GM21423 (cell line): ENCODE data around the gene CPSF4.

ENCODE experiments used
- ATAC-seq: cut with Tn5 transposase; IDR thresholded peaks from one replicate; pipeline ENCODE4 v1.9.1; 2021; ENCODE audit warnings: mild to moderate bottlenecking, moderate library complexity; ENCODE audit not compliant: unreplicated experiment

The CPSF4 gene

DNA sequence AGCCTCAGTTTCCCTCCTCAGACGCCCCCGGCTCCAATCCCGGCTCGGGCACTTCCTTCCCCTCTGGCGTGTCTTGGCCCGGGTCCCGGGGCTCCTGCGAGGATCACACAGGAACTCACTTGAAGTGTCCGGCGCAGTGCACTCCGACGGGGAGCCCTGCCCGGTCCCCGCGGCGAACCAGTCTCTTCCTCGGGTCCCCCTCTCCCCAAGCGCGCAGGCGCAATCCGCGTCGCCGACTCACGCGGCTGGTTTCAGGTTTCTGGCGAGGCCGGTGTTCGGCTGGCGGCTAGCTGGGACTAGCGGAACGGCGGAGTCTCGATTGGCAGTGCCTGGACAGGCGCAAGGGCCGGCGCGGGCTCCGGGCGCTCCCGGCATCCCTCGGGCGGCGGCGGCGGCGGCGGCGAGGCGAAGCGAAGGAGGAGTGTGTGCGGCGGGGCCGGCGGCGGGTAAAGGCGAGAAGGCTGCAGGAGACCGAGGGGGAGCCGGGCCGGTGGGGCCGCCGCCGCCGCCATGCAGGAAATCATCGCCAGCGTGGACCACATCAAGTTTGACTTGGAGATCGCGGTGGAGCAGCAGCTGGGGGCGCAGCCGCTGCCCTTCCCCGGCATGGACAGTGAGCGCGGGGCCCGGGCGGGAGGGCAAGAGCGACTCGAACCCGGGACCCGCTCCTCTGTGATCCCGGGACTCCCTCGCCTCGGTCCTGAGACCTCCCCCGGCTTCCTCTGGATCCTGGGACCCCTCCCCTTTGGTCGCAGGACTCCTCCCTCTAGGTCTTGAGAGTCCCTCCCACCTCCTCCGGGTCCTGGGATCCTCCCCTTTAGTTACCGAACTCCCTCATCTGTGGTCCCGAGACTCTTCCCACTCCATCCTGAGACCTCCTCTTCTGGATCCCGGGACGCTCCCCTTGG, at the start of gene CPSF4, which contains the start of gene PTCD1:
Gene CPSF4, plus strand, starts transcription at position 371 of the 908 bp plus-strand sequence. Its CDS starts 140 bp downstream, at position 511.
Gene PTCD1, minus strand, starts transcription at position 226 of the 908 bp plus-strand sequence. CDS start 3,556 bp downstream, outside the sequence.
- peak; percentile 92 for ATAC-seq

DNA sequence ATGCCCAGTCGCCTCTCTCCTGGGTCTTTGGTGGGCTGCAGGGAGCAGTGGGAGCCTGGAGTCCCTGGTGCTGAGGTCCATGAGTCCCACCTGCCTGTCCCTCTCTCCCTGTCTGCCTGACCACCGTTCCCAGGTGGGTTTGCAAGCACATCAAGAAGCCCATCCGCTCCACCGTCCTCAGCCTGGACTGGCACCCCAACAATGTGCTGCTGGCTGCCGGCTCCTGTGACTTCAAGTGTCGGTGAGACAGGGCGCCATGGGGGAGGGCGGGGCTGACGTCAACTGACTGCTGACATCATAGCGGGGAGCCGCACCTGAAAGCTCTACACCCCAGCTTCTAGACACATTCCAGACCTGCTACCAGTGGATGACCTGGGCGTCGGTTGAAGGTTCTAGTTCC, 49.0 kb upstream of the CPSF4 start:
- ATAC-seq = no peak

DNA sequence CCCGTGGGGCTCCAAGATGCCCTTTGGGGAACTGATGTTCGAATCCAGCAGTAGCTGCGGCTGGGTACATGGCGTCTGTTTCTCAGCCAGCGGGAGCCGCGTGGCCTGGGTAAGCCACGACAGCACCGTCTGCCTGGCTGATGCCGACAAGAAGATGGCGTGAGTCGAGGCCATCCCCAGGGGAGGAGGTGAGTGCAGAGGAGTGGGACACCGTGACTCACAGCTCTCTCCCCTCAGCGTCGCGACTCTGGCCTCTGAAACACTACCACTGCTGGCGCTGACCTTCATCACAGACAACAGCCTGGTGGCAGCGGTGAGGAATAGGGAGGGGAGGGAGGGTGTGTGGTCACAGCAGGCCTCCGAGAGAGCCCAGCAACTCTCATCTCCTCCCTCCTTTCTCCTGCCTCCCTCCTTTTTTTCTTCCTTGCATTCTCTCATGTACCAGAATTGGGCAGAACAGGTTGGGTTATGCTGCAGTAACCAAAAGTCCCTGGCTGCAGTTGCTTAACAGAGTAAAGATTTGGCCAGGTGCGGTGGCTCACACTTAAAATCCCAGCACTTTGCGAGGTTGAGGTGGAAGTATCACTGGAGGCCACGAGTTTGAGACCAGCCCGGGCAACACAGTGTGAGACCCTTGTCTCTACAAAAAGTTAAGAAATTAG, 47.7 kb upstream of the CPSF4 start:
- ATAC-seq = no peak

DNA sequence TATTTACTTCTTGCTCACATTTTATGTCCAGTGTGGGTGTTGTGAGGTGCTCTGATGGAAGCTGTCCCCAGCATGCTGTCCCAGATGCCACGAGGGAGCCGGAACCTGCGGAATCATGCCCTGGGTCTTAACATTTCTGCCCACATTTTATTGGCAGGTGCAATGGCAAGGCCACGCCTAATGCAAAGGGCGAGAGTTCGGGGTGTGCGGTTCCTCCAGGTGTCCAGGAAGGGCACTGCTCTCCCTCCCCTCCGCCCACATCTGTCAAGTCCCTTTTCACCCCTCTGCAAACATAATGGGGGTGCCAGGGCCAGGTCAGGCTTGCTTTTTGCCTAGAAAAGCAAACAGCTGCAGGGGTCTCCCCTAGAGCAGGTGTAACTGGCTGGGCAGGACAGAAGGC, 46.7 kb upstream of the CPSF4 start:
- ATAC-seq = no peak

DNA sequence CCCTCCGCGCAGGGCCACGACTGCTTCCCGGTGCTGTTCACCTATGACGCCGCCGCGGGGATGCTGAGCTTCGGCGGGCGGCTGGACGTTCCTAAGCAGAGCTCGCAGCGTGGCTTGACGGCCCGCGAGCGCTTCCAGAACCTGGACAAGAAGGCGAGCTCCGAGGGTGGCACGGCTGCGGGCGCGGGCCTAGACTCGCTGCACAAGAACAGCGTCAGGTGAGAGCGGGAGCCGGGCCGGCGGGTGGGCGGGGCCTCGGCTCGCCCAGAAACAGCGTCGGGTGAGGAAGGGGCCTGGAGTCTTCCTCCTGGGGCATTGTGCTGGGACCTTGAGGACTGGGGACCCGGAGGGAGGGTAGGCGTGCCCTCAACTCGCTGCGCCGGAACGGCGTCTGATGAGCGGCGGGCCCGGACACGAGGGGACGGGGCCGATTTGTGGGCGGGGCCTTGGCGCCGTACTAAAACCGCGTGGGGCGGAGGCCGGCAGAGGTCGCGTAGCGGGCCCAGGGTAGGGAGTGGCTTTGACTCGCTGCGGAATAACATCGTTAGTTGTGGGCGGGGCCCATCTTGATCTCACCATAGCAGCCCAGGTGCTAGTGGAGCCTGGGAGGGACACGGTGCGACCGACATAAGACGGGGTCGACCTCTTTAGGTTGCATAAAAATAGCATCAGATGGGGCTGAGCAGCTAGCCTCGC, 45.9 kb upstream of the CPSF4 start:
- ATAC-seq = peak; percentile 47

DNA sequence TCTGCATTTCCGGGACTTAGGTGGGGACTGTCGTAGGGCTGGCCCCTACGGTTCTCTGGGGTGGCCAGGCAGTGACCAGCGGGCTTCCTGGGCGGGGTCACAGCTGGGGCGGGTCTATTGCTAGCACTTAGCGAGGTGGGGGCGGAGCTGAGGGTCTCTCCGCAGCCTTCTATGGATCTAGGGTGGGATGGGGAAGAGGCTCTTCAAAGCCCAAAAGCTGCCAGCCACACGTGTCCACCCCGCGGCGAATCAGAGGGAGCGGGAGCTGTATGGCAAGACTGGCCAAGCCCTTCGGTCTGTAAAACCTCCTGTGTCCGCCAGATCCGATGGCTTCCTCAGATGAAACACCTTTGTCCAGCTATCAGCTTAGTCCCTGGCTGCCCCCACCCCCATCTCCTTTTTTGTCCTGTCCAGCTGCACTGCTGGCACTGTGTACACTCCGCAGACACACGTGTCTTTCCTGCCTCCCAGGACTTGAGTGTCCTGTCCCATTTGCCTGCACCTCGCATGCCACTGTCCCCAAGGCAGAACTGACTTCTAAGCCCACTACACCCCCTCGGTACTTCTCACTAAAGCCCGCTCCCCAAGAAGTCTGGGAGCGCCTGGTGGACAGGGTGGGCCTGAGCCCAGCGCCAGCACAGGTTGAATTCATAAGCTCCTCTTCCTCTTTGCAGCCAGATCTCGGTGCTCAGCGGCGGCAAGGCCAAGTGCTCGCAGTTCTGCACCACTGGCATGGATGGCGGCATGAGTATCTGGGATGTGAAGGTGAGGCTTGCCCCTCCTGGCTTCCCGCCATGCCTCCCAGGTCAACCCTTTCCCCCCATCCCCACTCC, 45.2 kb upstream of the CPSF4 start:
- ATAC-seq = peak; percentile 21

DNA sequence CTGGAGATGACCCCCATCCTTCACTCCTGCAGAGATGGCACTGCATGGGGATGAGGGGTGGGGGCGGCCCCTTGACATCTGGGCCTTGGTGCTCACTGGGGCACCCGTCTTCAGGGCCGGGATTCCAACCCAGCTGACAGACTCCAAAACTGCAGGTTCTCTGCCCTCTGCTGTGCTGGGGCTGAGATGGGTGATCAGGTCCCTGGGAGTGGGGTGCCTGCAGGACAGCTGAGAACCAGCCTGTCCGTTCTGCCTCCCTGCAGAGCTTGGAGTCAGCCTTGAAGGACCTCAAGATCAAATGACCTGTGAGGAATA, 44.6 kb upstream of the CPSF4 start:
- no peak for ATAC-seq

DNA sequence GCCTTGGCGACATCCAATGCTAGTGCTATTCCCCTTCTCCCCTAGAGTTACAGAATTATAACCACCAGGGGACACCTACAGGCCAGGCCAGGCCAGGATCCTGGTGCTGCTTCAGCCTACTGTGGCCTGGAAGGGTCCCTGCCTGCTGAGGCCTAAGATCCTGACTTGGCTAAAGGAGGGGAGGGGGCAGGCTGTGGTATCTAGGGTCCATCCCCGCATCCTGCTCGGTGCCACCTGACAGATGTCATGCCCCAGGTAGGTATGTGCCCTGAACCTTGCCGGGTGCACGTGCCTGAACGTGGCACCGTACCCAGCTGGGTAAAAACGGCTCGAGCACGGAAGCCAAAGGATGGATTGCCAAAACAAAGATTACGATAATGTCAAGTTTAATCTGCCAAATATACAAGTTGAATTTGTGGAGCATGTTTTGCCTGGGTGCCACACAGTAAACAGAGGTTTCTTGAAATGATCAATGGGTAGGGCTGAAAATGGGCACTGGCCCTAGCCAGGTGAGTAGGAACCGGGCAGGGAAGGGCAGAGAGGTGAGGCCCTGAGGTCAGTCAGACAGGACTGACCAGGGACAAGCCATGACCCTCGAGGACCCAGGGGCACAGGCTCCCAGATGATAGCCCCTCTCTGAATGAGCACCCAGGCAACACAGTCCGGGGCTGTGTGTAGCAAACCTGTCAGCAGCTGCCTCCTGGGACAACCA, 43.0 kb upstream of the CPSF4 start:
- no peak for ATAC-seq

DNA sequence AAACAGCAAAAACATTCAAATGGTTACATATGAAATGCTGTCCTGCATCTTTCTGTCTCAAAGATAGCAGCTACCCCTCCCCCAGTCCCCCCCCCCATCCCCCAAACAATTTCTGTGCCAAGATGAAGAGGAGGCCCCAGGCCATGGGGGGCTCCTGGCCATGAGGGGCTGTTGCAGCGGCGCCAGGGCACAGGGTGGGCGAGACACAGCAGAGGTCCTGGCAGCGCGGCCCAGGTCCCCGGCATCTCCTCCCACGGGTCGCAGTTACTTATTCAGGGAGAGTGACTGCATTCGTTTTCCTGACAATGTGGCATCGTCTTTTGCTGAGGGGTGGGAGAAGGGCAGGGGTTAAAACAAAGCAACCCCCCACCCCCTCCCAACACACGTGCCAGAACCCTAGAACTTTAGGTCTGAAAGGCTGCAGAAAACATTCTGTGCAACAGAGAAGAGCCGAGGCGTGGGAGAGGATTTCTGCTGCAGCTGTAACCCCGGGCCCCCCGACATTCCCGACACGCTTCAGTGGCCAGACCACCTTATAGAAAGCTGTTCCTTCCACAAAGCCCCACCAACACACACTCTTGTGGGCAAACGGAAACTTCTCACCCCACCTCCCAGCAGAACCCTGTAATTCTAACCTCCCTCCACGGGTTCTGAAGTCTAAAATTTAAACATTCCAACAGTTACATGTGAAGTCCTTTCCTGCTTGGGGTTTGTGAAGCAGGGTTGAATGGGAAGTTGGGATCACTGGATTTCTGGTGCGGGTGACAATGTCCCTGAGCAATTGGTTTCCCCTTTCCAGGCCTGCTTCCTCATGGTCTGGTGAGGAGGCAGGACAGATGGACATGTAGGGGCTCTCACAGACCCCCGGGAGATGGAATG, 42.1 kb upstream of the CPSF4 start:
- ATAC-seq = no peak

DNA sequence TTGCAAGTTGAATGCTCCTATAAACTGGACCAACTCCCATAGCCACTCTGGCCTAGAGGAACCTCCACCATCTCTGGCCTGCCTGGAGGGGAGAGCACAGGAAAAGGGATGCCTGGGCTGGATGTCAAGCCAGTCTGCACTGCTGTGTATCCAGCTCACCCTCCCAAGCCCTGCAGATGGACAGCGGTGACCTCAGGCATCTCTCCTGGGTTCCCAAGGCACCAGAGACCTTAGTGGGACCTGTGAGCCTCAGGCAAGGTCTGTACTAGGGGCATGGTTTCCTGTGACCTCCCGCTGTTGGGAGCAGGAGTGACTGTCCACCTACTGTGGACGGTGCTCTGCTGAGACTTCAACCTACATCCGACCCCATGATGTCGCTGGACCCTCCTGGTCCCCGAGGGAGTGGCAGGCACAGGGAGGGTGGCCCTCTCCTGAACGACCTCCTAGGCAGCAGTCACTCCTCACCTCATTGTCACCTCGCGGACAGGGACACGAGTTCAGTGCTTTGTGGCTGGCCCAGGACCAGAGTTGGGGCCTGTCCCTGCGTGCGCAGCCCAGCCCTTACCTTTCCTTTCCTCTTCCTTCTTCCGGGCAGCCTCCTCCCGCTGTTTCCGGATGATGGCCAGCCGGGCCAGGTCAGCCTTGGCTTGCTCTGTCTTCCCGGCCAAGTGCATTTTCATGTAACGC, 41.3 kb upstream of the CPSF4 start:
- ATAC-seq = no peak

DNA sequence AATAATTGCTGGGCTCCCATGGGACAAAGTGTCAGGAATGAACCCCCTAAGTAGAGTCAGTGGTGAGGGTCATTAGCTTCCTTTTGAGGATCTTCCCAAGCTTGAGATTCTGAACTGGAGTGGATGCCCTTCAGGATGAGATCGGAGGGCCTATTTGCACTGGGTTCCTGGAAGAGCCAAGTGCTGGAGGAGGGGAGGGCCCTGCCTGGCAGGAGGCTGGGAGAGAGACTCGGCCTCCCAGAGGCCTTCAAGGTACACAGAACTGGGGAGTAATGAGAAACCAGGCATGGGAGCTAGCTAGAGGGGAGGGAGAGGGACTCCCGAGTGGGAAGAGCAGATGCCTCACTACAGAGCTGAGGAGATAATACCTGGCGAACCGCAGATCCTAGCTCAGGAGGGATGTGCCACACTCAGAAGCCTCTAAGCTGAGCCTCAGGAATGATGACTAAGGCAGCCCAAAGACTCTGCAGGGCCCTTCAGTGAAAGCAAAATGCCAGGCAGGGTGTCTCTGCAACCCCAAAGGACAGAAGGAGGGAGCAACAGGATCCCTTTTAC, 39.8 kb upstream of the CPSF4 start:
- no peak for ATAC-seq

DNA sequence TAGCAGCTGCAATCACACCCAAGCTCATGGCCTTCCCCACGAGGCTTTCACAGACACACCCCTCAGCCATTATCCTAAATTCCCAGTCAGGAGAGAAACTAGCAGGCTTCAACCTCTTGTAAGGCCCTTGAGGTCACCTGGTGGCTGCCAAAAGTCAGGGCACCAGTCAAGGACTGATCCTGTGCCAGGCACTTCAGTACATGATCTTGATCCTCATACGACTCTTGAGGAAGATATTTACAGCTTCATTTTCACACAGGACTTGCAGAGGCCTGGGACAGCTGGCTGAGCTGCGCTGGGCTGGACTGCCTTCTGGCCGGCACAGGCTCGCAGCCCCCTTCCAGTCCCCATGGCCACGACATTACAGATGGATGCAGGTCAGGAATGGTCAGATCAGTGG, 39.1 kb upstream of the CPSF4 start:
- ATAC-seq = no peak

DNA sequence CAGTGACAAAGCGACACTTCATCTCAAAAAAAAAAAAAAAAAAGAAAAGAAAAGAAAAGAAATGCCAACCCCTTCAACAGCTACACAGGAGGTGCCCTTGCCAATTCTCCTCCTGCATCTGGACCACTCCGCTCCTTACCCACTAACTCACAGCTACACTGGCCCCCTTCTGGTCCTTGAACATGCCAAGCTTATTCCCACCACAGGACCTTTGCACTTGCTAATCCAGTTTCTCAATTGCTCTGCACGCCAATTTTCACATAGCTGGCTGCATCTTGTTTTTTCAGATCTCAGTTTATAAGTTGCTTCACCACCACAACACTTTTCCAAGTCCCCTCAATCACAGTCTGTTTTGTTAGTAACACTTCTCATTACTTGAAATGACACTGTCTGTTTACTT, 35.9 kb upstream of the CPSF4 start:
- no peak for ATAC-seq

DNA sequence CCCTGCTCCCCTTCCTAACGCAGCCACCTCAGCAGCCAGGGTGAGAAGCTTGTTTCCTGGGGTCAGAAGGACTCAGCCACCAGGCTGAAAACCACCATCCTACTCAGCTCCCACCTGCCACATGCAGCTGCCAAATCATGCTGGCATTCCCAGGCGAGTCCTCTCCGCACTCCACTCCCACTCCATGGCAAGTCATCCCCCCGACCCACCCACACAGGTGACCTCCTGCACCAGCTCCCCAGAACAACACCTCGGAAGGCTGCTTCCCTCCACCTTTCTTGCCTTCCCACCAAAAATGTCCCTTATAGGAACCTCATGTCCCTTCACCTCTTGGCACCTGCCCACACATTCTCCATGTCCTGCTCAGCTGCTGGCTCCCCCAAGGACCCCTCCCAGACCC, 35.0 kb upstream of the CPSF4 start:
- ATAC-seq = no peak

DNA sequence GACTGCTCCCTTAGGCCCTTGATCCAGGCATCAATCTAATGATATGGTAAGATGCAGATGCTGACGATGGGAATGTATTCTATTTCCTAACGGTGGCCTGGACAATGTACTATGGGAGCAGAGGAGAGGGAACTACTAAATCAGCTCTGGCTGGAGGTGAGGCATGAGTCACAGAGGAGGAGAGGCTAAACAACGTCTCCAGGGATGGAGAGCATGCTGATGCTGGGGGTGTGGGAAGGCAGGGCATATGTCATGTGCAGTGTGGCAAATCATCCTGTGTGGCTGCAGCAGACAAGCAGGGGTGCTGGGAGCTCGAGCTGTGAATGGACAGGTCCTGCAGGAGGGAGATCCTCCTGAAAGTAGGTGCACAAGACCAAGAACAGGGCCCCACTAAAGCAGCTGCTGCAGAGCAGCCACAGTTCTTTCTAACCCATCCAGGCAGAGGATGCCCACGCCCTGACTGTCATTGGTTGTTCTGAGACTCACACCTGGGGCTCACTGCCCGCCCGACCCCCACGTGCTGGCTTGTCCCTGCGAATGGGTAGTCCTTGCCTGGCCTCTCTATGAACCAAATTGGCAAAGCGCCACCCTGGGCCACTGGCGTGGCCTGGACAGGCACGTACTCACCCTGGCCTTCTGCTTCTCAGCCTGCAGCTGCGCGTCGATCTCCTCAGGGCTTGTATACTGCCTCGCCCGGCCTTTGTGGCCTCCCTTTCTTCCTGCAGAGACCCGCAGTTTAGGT, 34.3 kb upstream of the CPSF4 start:
- no peak for ATAC-seq

DNA sequence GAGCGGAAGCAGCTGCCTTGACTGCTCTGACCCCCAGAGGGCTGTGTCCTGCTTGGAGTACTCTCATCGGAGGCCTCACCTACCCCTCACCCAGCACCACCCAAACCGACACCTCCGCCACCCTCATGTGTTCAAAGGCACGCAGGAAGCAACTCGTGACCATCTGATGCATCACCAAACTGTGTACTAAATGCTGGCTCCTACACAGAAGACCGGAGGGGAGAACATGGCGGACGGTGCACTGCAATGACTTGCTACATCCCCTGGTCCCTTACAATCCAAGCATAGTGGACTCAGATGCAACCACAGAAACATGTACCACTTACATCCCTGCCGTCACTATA, 33.8 kb upstream of the CPSF4 start:
- ATAC-seq = no peak

DNA sequence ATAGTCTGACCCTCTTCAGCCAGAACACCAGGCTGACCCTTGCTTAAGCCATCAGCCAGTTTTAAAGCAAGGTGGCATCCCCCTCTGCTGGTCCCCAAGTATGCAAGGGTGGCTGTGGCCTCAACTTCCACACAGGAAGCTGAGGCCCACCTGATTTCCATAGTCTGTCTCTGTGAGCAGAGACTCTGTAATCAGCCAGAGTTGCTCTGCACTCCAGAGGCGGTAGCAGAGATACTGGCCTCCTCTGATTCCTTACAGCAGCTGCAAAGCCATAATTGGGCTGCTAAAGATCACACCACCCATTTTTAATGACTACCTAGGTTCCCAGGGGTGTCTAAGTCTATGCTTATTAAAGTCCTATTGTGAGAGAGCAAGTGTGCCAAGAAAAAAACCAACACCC, 32.2 kb upstream of the CPSF4 start:
- ATAC-seq = no peak

DNA sequence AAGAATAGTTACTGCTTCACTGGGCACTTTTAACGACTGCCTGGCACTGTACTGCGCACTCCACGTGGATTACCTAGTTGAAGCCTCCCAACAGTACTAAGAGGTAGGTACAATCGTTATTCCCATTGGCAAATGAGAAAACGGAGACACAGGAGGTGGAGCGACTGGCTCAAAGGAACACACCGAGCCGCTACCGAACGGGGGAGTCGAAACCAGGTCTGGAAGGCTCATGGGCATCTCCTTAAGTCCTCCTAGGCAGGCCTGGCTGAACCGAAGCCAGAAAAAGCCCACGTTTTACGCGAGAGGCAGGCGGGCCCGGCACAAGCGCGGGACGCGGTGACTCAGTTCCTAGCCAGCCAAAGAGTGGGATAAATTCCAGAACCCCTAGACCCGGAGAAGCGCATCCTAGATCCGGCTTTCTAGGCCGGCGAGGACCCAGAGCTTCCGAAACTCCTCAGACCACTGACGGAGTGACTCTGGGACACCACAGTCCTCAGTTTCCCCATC, 30.8 kb upstream of the CPSF4 start:
- ATAC-seq = no peak
